Muscle of arm (tissue), 12 donors: ENCODE measurements around the gene SLC35F4. TPM values are rescaled to one million over a fixed set of nuclear protein-coding genes. Genes with fewer than 3 reads are reported as not detected.

Experiments used
- DNase-seq: peaks from one replicate; pipeline ENCODE4 v3.0.0-alpha.2; 2013
- polyA plus RNA-seq, 12 donors: library from polyadenylated mRNA; unstranded; fragments of 120-200 nt; gene quantifications; one replicate each; pipeline ENCODE4 v1.2.1, GENCODE V29; 2013; ENCODE audit not compliant: insufficient read length in 12 of 12

Gene SLC35F4
- polyA plus RNA-seq, 12 donors: 0.17 to 0.61 (median 0.31) TPM; not detected in 4

- no peak for DNase-seq
Measured at GRCh38 chr14:57634335-57634734, 231.6 kb downstream of the SLC35F4 start.

GRCh38 chr14:57632649-57633048 lies 233.2 kb downstream of the SLC35F4 start:
- no peak for DNase-seq

- DNase-seq: no peak
Measured at GRCh38 chr14:57617510-57617909, 248.4 kb downstream of the SLC35F4 start.

- no peak for DNase-seq
Measured at GRCh38 chr14:57612946-57613345, 252.9 kb downstream of the SLC35F4 start.

GRCh38 chr14:57611555-57612075 lies 254.3 kb downstream of the SLC35F4 start:
- DNase-seq: no peak

GRCh38 chr14:57610631-57611030 lies 255.3 kb downstream of the SLC35F4 start:
- no peak for DNase-seq

GRCh38 chr14:57609192-57610075 lies 256.5 kb downstream of the SLC35F4 start:
- DNase-seq: no peak

GRCh38 chr14:57607086-57607485 lies 258.8 kb downstream of the SLC35F4 start:
- DNase-seq: no peak

GRCh38 chr14:57583396-57583795 lies 282.5 kb downstream of the SLC35F4 start:
- no peak for DNase-seq

GRCh38 chr14:57582746-57583145 lies 283.1 kb downstream of the SLC35F4 start:
- no peak for DNase-seq

GRCh38 chr14:57578801-57579200 lies 287.1 kb downstream of the SLC35F4 start:
- no peak for DNase-seq

- DNase-seq: no peak
Measured at GRCh38 chr14:57576498-57576897, 289.4 kb downstream of the SLC35F4 start.

GRCh38 chr14:57575482-57575881 lies 290.4 kb downstream of the SLC35F4 start:
- no peak for DNase-seq

- DNase-seq: no peak
Measured at GRCh38 chr14:57574617-57575288, 291.1 kb downstream of the SLC35F4 start.

GRCh38 chr14:57573173-57573572 lies 292.7 kb downstream of the SLC35F4 start:
- no peak for DNase-seq

GRCh38 chr14:57568554-57568953 lies 297.3 kb downstream of the SLC35F4 start:
- no peak for DNase-seq

GRCh38 chr14:57567220-57567619 lies 298.7 kb downstream of the SLC35F4 start:
- DNase-seq: no peak

GRCh38 chr14:57560681-57561080 lies 305.2 kb downstream of the SLC35F4 start:
- DNase-seq: no peak

- no peak for DNase-seq
Measured at GRCh38 chr14:57559576-57559975, 306.3 kb downstream of the SLC35F4 start.

- DNase-seq: no peak
Measured at GRCh38 chr14:57549765-57550420, 316.0 kb downstream of the SLC35F4 start.

GRCh38 chr14:57549016-57549564 lies 316.8 kb downstream of the SLC35F4 start:
- no peak for DNase-seq

GRCh38 chr14:57547131-57547530 lies 318.8 kb downstream of the SLC35F4 start:
- DNase-seq: no peak
